Keratinocyte (primary cell): ENCODE results near the gene NAGA. TPM values are rescaled to one million over a fixed set of nuclear protein-coding genes. Genes with fewer than 3 reads are reported as not detected.

Experiments used
- DNase-seq: peaks from one replicate; pipeline ENCODE4 v3.0.0-alpha.2; 2011; ENCODE audit warnings: low read depth, missing footprints, low spot score
- FAIRE-seq: peaks from 2 replicates; lab custom pipeline; 2011; peaks lifted over from hg19 to GRCh38; lab: Jason Lieb, UNC
- H2AFZ ChIP-seq: 2 replicates; pipeline ENCODE4 v1.6.0; 2012; ENCODE audit warnings: low read length, control low read depth, inconsistent platforms; ENCODE audit not compliant: control insufficient read depth
- H3K27ac ChIP-seq: 2 replicates; pipeline ENCODE4 v1.5.1; 2011; ENCODE audit warnings: low read length; ENCODE audit not compliant: control insufficient read depth, insufficient read depth
- H3K27me3 ChIP-seq: 3 replicates; pipeline ENCODE4 v1.6.0; 2011; ENCODE audit warnings: low read length; ENCODE audit not compliant: control insufficient read depth, insufficient read depth; ENCODE audit errors: extremely low read depth
- H3K36me3 ChIP-seq, 2 experiments: 2 replicates in 1 of 2; 3 replicates in 1 of 2; pipeline ENCODE4 v1.5.1; 2011; ENCODE audit warnings: low read length in 2 of 2, mild to moderate bottlenecking in 1 of 2; ENCODE audit not compliant: control insufficient read depth in 2 of 2, insufficient read depth in 2 of 2; ENCODE audit errors: extremely low read depth in 1 of 2
- H3K4me1 ChIP-seq: 3 replicates; pipeline ENCODE4 v1.5.1; 2011; ENCODE audit warnings: low read length; ENCODE audit not compliant: control insufficient read depth, insufficient read depth; ENCODE audit errors: extremely low read depth
- H3K4me2 ChIP-seq: 3 replicates; pipeline ENCODE4 v1.6.0; 2011; ENCODE audit warnings: low read depth, low read length; ENCODE audit not compliant: control insufficient read depth, insufficient read depth; ENCODE audit errors: extremely low read depth
- H3K4me3 ChIP-seq, 3 experiments: fragments of 200-600 bp in 1 of 3; sonication (generic) in 1 of 3; 2 replicates in 2 of 3; 3 replicates in 1 of 3; pipeline ENCODE4 v1.5.1; 2011 to 2016; ENCODE audit warnings: low read length in 3 of 3, mild to moderate bottlenecking in 3 of 3, control low read depth in 2 of 3, inconsistent platforms in 1 of 3, low read depth in 1 of 3, mixed read lengths in 1 of 3, mixed run types in 1 of 3, moderate library complexity in 1 of 3; ENCODE audit not compliant: control insufficient read depth in 2 of 3, insufficient read depth in 2 of 3; ENCODE audit errors: extremely low read depth in 1 of 3
- H3K79me2 ChIP-seq: 2 replicates; pipeline ENCODE4 v1.6.0; 2012; ENCODE audit warnings: low read length; ENCODE audit not compliant: control insufficient read depth, insufficient read depth
- H3K9ac ChIP-seq: 3 replicates; pipeline ENCODE4 v1.6.0; 2011; ENCODE audit warnings: low read length; ENCODE audit not compliant: control insufficient read depth, insufficient read depth; ENCODE audit errors: extremely low read depth
- H3K9me1 ChIP-seq: 3 replicates; pipeline ENCODE4 v1.6.0; 2011; ENCODE audit warnings: low read length; ENCODE audit not compliant: control insufficient read depth, insufficient read depth; ENCODE audit errors: extremely low read depth
- H3K9me3 ChIP-seq: 2 replicates; pipeline ENCODE4 v1.5.1; 2012; ENCODE audit warnings: low read depth, low read length; ENCODE audit not compliant: control insufficient read depth
- H4K20me1 ChIP-seq: 3 replicates; pipeline ENCODE4 v1.6.0; 2011; ENCODE audit warnings: low read length; ENCODE audit not compliant: control insufficient read depth, insufficient read depth; ENCODE audit errors: extremely low read depth
- EZH2 ChIP-seq: IDR thresholded peaks from one replicate; pipeline ENCODE4 v1.6.1; 2012; ENCODE audit warnings: inconsistent platforms, mild to moderate bottlenecking, low read length, moderate library complexity
- dilution Hi-C: fragments of 300-500 bp; cut with MboI; formaldehyde crosslinking; loops from one replicate; pipeline ENCODE4 v1.7.0; 2020; ENCODE audit warnings: low sequenced_read_pairs; ENCODE audit not compliant: extremely low pct_ligation_motif_present
- polyA plus RNA-seq, 5 experiments: library from polyadenylated mRNA; depleted of rRNA in 3 of 5; stranded (reverse) in 3 of 5; stranded (forward) in 1 of 5; unstranded in 1 of 5; fragments of >200 nt; gene quantifications; 1 replicate in 1 of 5; 2 replicates in 3 of 5; 3 replicates in 1 of 5; pipeline versions ENCODE4 v1.2.1 to v1.2.3, GENCODE V29; 2011 to 2012; ENCODE audit warnings: missing spikeins in 2 of 5, low read depth in 1 of 5, low replicate concordance in 1 of 5
- TF ChIP-seq, protein P1 (sequence below), 3 experiments: IDR thresholded peaks in 1 of 3; conservative IDR thresholded peaks in 1 of 3; optimal IDR thresholded peaks in 1 of 3; 2 replicates in 2 of 3; 3 replicates in 1 of 3; pipeline versions ENCODE3 to v1.5.1; 2011; ENCODE audit warnings: low read length in 3 of 3, mild to moderate bottlenecking in 3 of 3, moderate library complexity in 2 of 3, control low read depth in 1 of 3, inconsistent platforms in 1 of 3; ENCODE audit not compliant: insufficient read depth in 2 of 3; ENCODE audit errors: extremely low read depth in 1 of 3

NAGA gene
- polyA plus RNA-seq, 1 donor (not counting 4 experiments of a cell fraction or from before 2014, with no cell fraction given): 17.0 TPM

DNA sequence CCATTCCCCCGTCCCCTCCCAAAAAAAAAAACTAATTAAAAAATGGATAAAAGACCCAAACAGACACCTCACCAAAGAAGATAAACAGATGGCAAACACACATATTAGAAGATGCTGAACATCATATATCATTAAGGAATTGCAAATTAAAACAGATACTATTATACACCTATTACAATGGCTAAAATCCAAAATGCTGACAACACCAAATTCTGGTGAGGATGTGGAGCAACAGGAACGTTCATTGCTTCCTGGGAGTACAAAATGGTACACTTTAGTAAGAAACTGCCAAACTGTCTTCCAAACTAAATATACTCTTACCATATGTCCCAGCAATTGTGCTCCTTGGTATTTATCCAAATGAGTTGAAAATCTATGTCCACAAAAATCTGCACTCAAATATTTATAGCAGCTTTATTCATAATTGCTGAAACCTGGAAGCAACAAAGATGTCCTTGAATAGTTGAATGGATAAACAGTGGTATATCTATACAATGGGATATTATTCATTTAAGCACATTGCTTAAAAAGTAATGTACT is 19.9 kb downstream of the NAGA start:
- Histone ChIP-seq H3K9ac (no peak overlapping the region), H3K79me2 (no peaks in the 10 kb centered on the region), H3K27me3 (no peaks in the 10 kb centered on the region), H3K4me2 (no peak overlapping the region), H3K4me1 (no peaks in the 10 kb centered on the region), H4K20me1 (no peaks in the 10 kb centered on the region), H3K36me3 (no peaks in the 10 kb centered on the region), H3K4me3 (no peak overlapping the region), H3K9me1 (no peaks in the 10 kb centered on the region), H2AFZ (no peak overlapping the region), H3K9me3 (no peaks in the 10 kb centered on the region), H3K27ac (no peak overlapping the region)
- dilution Hi-C loops: no loop called here
- DNase-seq (no peak), FAIRE-seq (no peak)
- TF ChIP-seq, protein P1, sequence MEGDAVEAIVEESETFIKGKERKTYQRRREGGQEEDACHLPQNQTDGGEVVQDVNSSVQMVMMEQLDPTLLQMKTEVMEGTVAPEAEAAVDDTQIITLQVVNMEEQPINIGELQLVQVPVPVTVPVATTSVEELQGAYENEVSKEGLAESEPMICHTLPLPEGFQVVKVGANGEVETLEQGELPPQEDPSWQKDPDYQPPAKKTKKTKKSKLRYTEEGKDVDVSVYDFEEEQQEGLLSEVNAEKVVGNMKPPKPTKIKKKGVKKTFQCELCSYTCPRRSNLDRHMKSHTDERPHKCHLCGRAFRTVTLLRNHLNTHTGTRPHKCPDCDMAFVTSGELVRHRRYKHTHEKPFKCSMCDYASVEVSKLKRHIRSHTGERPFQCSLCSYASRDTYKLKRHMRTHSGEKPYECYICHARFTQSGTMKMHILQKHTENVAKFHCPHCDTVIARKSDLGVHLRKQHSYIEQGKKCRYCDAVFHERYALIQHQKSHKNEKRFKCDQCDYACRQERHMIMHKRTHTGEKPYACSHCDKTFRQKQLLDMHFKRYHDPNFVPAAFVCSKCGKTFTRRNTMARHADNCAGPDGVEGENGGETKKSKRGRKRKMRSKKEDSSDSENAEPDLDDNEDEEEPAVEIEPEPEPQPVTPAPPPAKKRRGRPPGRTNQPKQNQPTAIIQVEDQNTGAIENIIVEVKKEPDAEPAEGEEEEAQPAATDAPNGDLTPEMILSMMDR (optimal IDR thresholded peaks at IDR 0.05 in 1 of 3, IDR thresholded peaks at IDR 0.05 in 1 of 3, conservative IDR thresholded peaks at IDR 0.05 in 1 of 3; ENCODE audit: extremely low read depth in 1 of 3, insufficient read depth in 2 of 3, low read length in 3 of 3): no peak
- TF ChIP-seq EZH2: no peak

DNA sequence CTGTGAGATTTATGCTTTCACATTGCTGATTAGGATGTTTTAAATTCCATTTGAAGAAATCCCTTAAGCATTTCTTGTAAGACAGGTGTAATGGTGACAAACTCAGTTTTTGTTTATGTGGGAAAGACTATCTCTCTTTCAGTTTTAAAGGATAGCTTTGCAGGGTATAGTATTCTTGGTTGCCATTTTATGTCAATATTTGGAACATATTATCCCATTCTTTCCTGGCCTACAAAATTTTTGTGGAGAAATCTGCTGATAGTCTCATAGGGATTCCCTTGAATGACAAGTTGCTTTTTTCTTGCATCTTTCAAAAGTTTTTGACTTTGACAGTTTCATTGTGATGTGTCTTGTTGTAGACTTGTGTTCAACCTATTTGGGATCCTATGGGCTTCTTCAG is 28.8 kb downstream of the NAGA start:
- H3K27ac ChIP-seq: no peak overlapping the region
- no peaks in the 10 kb centered on the region for H3K4me1 ChIP-seq
- no peaks in the 10 kb centered on the region for H3K79me2 ChIP-seq
- H3K9ac ChIP-seq: no peak overlapping the region
- dilution Hi-C loops: no loop called here
- TF ChIP-seq, protein P1 (optimal IDR thresholded peaks at IDR 0.05 in 1 of 3, IDR thresholded peaks at IDR 0.05 in 1 of 3, conservative IDR thresholded peaks at IDR 0.05 in 1 of 3; ENCODE audit: extremely low read depth in 1 of 3, insufficient read depth in 2 of 3, low read length in 3 of 3): no peak
- no peak for TF ChIP-seq EZH2
- H3K9me3 ChIP-seq: no peaks in the 10 kb centered on the region
- no peaks in the 10 kb centered on the region for H4K20me1 ChIP-seq
- DNase-seq (no peak), FAIRE-seq (no peak)
- no peaks in the 10 kb centered on the region for H3K9me1 ChIP-seq
- H3K27me3 ChIP-seq: no peaks in the 10 kb centered on the region
- no peak overlapping the region for H3K4me3 ChIP-seq
- H2AFZ ChIP-seq: no peak overlapping the region
- no peaks in the 10 kb centered on the region for H3K36me3 ChIP-seq
- no peak overlapping the region for H3K4me2 ChIP-seq
